Measurements from ENCODE around the gene GPX7. TPM values are rescaled to one million over a fixed set of nuclear protein-coding genes. Genes with fewer than 3 reads are reported as not detected.
"Not testable (repeated sequence)": the region's sequence is repeated elsewhere in the genome, so short reads cannot be mapped to it uniquely, and the experiment has no call there.

GPX7 gene
- total RNA-seq, 3 donors from 2014 or later = 0.46 to 7.8 (median 4.0) TPM

DNA sequence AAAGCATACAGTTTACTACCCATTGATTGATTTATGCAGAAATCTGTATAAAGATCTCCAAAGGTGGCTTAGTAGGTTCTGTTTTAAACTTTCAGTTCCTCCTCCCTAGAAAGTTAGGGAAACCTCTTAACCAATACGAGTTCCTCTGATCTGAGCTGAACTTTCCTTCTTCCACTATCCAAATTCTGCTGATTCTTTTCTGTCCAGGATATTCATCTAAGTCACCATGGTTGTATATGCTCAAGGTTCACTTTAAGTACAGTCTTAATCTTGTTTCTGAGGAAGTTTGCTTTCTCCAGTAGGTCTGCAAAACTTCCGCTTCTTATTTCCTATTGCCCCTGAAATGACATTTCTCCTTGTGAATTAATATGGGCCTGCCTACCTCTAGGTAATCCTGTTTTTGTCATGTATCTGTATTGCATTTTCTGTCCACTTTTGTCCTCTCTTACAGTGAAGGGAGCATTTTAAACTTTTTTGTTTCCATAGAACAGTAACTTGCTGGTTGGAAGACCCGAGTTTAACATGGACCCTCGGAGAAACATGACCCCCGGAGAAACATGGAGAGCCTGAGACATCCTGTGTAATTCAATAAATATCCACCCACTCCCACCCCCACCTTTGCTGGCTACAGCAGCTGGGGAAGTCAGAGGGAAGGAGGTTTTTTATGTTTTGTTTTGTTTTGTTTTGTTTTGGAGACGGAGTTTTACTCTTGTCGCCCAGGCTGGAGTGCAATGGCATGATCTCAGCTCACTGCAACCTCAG lies 32.5 kb upstream of the GPX7 start:
- H3K4me1 ChIP-seq (ENCODE audit: low read depth) = no peaks in the 10 kb centered on the region
- DNase-seq (no peak), ATAC-seq (no peak)
- intact Hi-C loops (cut with DNase I, micrococcal nuclease) = no loop called here
- no peaks in the 10 kb centered on the region for H3K36me3 ChIP-seq (ENCODE audit: low read depth)
- TF ChIP-seq, protein P1, sequence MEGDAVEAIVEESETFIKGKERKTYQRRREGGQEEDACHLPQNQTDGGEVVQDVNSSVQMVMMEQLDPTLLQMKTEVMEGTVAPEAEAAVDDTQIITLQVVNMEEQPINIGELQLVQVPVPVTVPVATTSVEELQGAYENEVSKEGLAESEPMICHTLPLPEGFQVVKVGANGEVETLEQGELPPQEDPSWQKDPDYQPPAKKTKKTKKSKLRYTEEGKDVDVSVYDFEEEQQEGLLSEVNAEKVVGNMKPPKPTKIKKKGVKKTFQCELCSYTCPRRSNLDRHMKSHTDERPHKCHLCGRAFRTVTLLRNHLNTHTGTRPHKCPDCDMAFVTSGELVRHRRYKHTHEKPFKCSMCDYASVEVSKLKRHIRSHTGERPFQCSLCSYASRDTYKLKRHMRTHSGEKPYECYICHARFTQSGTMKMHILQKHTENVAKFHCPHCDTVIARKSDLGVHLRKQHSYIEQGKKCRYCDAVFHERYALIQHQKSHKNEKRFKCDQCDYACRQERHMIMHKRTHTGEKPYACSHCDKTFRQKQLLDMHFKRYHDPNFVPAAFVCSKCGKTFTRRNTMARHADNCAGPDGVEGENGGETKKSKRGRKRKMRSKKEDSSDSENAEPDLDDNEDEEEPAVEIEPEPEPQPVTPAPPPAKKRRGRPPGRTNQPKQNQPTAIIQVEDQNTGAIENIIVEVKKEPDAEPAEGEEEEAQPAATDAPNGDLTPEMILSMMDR (IDR thresholded peaks at IDR 0.05) = no peak
- H3K4me3 ChIP-seq = no peak overlapping the region
- H3K9me3 ChIP-seq = no peaks in the 10 kb centered on the region

DNA sequence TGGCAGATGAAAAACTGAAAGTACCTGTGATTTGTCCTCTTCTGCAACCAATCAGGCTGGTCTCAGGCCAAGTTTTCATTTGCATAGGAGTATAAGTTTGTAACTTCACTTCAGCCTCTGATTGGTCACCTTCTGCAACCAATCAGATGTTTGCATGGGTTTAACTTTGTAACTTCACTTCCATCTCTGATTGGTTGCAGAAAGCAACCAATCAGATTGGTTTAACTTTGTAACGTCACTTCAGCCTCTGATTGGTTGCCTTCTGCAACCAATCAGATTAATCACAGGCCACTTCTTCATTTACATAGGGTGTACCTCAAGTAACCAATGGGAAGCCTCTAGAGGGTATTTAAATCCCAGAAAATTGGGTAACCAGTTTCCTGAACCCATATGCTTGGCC lies 30.4 kb upstream of the GPX7 start:
- Histone ChIP-seq H3K4me3 (no peak overlapping the region), H3K36me3 (ENCODE audit: low read depth) (no peaks in the 10 kb centered on the region), H3K4me1 (ENCODE audit: low read depth) (no peaks in the 10 kb centered on the region), H3K9me3 (no peaks in the 10 kb centered on the region)
- intact Hi-C loops (cut with DNase I, micrococcal nuclease) = no loop called here
- no peak for ATAC-seq
- no peak for DNase-seq
- TF ChIP-seq, protein P1 (IDR thresholded peaks at IDR 0.05) = no peak

DNA sequence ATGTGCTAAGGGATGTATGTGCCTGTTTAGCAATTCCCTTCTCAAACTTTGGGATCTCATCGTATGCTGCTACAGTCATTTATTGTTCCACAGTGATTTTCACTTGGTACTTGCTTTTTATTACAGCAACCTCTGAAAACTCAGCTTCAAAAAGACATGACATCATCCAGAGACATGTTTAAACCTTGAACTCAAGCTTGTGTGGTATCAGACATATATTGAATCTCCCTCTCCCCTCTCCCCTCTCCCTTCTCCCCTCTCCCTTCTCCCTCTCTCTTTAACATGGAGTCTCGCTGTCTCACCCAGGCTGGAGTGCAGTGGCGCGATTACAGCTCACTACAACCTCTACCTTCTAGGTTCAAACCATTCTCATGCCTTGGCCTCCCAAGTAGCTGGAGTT lies 29.8 kb upstream of the GPX7 start:
- TF ChIP-seq, protein P1 (IDR thresholded peaks at IDR 0.05) = no peak
- intact Hi-C loops (cut with DNase I, micrococcal nuclease) = no loop called here

DNA sequence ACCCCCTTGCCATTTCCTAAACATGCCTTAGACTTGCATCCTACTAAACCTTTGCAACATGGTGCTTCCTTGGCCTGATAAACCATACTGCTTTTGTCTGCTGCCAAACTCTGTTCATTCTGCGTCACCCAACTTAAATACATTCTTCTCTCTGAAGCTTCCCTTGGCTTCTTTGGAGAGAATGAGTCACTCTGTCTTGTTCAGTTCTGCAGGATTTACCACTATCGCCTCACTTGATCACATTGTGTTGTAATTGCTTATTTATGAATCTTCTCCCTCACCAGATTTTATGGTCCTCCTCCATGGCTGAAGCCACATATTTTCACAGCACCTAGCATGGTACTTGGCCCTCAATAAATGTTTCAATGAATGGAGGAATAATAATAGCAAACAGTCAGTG lies 27.6 kb upstream of the GPX7 start:
- no peaks in the 10 kb centered on the region for H3K4me1 ChIP-seq (ENCODE audit: low read depth)
- no peak for ATAC-seq
- no peaks in the 10 kb centered on the region for H3K9me3 ChIP-seq
- no peak for DNase-seq
- TF ChIP-seq, protein P1 (IDR thresholded peaks at IDR 0.05) = no peak
- intact Hi-C loops (cut with DNase I, micrococcal nuclease) = no loop called here
- H3K4me3 ChIP-seq = no peak overlapping the region
- H3K36me3 ChIP-seq (ENCODE audit: low read depth) = no peaks in the 10 kb centered on the region

More for the DNA sequence above, 29.8 kb upstream of the GPX7 start:
- ATAC-seq (no peak), DNase-seq (no peak)
- no peak overlapping the region for H3K4me3 ChIP-seq
- no peaks in the 10 kb centered on the region for H3K9me3 ChIP-seq
- no peaks in the 10 kb centered on the region for H3K4me1 ChIP-seq (ENCODE audit: low read depth)
- no peaks in the 10 kb centered on the region for H3K36me3 ChIP-seq (ENCODE audit: low read depth)

DNA sequence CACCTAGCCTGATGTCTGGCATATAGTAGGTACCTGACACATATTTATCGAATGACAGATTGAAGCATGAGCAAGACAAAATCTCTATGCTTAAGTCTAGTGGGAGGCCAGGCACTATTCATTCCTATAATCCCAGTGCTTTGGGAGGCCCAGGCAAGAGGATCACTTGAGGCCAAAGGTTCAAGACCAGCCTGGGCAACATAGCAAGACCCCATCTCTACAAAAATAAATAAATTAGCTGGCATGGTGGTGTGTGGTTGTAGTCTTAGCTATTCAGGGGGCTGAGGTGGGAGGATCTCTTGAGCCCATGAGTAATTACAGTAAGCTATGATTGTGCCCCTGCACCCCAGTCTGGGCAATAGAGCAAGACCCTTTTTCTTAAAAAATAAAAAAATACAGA lies 26.1 kb upstream of the GPX7 start:
- no peaks in the 10 kb centered on the region for H3K36me3 ChIP-seq (ENCODE audit: low read depth)
- H3K4me3 ChIP-seq = no peak overlapping the region
- H3K9me3 ChIP-seq = no peaks in the 10 kb centered on the region
- intact Hi-C loops (cut with DNase I, micrococcal nuclease) = no loop called here
- H3K4me1 ChIP-seq (ENCODE audit: low read depth) = no peaks in the 10 kb centered on the region
- ATAC-seq (no peak), DNase-seq (no peak)
- TF ChIP-seq, protein P1 (IDR thresholded peaks at IDR 0.05) = no peak

DNA sequence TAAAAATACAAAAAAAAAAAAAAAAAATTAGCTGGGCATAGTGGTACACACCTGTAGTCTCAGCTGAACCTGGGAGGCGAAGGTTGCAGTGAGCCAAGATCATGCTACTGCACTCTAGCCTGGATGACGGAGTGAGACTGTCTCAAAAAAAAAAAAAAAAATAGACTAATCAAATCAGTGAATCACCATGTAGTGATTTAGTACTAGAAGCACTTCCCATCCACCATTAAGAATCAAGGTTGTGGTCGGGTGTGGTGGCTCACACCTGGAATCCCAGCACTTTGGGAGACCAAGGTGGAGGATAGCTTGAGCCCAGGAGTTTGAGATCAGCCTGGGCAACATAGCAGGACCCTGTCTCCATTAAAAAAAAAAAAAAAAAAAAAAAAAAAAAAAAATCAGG lies 24.1 kb upstream of the GPX7 start:
- H3K9me3 ChIP-seq; H3K4me3 ChIP-seq; intact Hi-C loops (cut with DNase I, micrococcal nuclease); DNase-seq; H3K4me1 ChIP-seq (ENCODE audit: low read depth); ATAC-seq; H3K36me3 ChIP-seq (ENCODE audit: low read depth): not testable (repeated sequence)

Measured in mucosa of descending colon (tissue), 3 donors.